Liver (tissue), 3 donors: Measurements from ENCODE around the gene PLA2G4D.

ENCODE experiments used
- ATF3 ChIP-seq: IDR thresholded peaks from 2 replicates; pipeline ENCODE4 v1.6.1; 2016; ENCODE audit warnings: antibody characterized with exemption
- CTCF ChIP-seq: fragments of 150-350 bp; IDR thresholded peaks from 2 replicates; pipeline ENCODE4 v1.5.1; 2017; ENCODE audit warnings: improper control_type of control experiment, low read depth, low read length; ENCODE audit not compliant: missing input control
- EGR1 ChIP-seq, 2 donors: IDR thresholded peaks; 2 replicates each; pipeline ENCODE4 v1.6.1; 2016 to 2018; ENCODE audit warnings: antibody characterized with exemption in 2 of 2, low read depth in 2 of 2
- FOXA1 ChIP-seq: IDR thresholded peaks from 2 replicates; pipeline ENCODE4 v1.6.1; 2016; ENCODE audit warnings: antibody characterized with exemption
- GABPA ChIP-seq, 2 donors: IDR thresholded peaks in 1 of 2; conservative IDR thresholded peaks in 1 of 2; 2 replicates each; pipeline ENCODE4 v1.6.1; 2016; ENCODE audit warnings: antibody characterized with exemption in 2 of 2, mild to moderate bottlenecking in 1 of 2, moderate library complexity in 1 of 2
- JUND ChIP-seq, 2 donors: IDR thresholded peaks; 2 replicates each; pipeline ENCODE4 v1.6.1; 2016; ENCODE audit warnings: antibody characterized with exemption in 2 of 2
- MAX ChIP-seq: IDR thresholded peaks from 2 replicates; pipeline ENCODE4 v1.6.1; 2016; ENCODE audit warnings: antibody characterized with exemption
- RAD21 ChIP-seq, 2 donors: IDR thresholded peaks; 2 replicates each; pipeline ENCODE4 v1.6.1; 2016; ENCODE audit warnings: antibody characterized with exemption in 2 of 2, mild to moderate bottlenecking in 2 of 2
- RXRA ChIP-seq, 2 donors: IDR thresholded peaks; 2 replicates each; pipeline ENCODE4 v1.6.1; 2017 to 2018; ENCODE audit warnings: antibody characterized with exemption in 2 of 2, mild to moderate bottlenecking in 1 of 2
- SP1 ChIP-seq: IDR thresholded peaks from 2 replicates; pipeline ENCODE4 v1.6.1; 2018; ENCODE audit warnings: antibody characterized with exemption, mild to moderate bottlenecking
- TAF1 ChIP-seq: conservative IDR thresholded peaks from 2 replicates; pipeline ENCODE4 v1.6.1; 2016; ENCODE audit warnings: antibody characterized with exemption, mild to moderate bottlenecking
- TF ChIP-seq, protein P1 (sequence below): IDR thresholded peaks from 2 replicates; pipeline ENCODE4 v1.6.1; 2016; ENCODE audit warnings: antibody characterized with exemption, mild to moderate bottlenecking
- donor health status: healthy.
- donor health status: healthy.

GRCh38 chr15:42018306-42019224 lies 75.8 kb downstream of the PLA2G4D start:
- TF ChIP-seq CTCF (no peak), RXRA (IDR thresholded peaks at IDR 0.05) (no peak), RAD21 (IDR thresholded peaks at IDR 0.05) (no peak), TAF1 (no peak), GABPA (IDR thresholded peaks at IDR 0.05 in 1 of 2, conservative IDR thresholded peaks at IDR 0.05 in 1 of 2) (no peak), ATF3 (no peak), JUND (IDR thresholded peaks at IDR 0.05) (no peak), FOXA1 (no peak), SP1 (no peak), MAX (no peak), EGR1 (IDR thresholded peaks at IDR 0.05; ENCODE audit: low read depth in 2 of 2) (no peak)
- TF ChIP-seq, protein P1, sequence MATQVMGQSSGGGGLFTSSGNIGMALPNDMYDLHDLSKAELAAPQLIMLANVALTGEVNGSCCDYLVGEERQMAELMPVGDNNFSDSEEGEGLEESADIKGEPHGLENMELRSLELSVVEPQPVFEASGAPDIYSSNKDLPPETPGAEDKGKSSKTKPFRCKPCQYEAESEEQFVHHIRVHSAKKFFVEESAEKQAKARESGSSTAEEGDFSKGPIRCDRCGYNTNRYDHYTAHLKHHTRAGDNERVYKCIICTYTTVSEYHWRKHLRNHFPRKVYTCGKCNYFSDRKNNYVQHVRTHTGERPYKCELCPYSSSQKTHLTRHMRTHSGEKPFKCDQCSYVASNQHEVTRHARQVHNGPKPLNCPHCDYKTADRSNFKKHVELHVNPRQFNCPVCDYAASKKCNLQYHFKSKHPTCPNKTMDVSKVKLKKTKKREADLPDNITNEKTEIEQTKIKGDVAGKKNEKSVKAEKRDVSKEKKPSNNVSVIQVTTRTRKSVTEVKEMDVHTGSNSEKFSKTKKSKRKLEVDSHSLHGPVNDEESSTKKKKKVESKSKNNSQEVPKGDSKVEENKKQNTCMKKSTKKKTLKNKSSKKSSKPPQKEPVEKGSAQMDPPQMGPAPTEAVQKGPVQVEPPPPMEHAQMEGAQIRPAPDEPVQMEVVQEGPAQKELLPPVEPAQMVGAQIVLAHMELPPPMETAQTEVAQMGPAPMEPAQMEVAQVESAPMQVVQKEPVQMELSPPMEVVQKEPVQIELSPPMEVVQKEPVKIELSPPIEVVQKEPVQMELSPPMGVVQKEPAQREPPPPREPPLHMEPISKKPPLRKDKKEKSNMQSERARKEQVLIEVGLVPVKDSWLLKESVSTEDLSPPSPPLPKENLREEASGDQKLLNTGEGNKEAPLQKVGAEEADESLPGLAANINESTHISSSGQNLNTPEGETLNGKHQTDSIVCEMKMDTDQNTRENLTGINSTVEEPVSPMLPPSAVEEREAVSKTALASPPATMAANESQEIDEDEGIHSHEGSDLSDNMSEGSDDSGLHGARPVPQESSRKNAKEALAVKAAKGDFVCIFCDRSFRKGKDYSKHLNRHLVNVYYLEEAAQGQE = no peak
